ENCODE measurements around the gene CCNT2. TPM values are rescaled to one million over a fixed set of nuclear protein-coding genes. Genes with fewer than 3 reads are reported as not detected.

CCNT2 gene
- total RNA-seq, 1 experiment from 2014 or later, result 41.7 TPM

DNA sequence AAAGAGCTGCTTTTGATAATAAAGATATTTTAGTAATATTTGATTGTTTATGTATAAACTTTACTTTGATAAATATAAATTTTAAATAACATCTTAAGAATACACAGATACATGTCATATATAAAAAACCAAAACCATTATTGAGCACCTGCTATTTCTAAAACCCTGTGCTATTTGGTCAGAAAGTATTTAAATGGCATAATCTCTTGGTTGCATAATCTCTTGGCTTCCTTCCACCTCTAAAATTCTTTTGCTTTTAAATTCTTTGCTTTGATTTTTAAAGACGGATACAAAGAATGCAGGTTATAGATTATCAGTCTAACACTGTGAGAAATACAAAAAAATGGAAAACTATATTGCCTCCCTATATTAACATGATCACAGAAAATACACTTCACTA, 43.3 kb upstream of the CCNT2 start:
- BruUV-seq (replicated peaks), result no TSS peak
- H3K4me1 ChIP-seq (ENCODE audit: insufficient read depth, low read length, poor library complexity, severe bottlenecking), result no peaks in the 10 kb centered on the region
- no peaks in the 10 kb centered on the region for H3K36me3 ChIP-seq (ENCODE audit: insufficient read depth, low read length, poor library complexity, severe bottlenecking)
- intact Hi-C loops (cut with micrococcal nuclease; ENCODE audit: unreplicated experiment), result no loop called here
- no peak overlapping the region for H3K27ac ChIP-seq (ENCODE audit: low read depth, low read length, poor library complexity, severe bottlenecking)
- TF ChIP-seq CTCF (conservative IDR thresholded peaks at IDR 0.05; ENCODE audit: low read depth, low read length) (no peak), EZH2 (IDR thresholded peaks at IDR 0.05; ENCODE audit: borderline replicate concordance, low read depth, low read length, poor library complexity, severe bottlenecking) (no peak)
- no peak overlapping the region for H3K4me3 ChIP-seq (ENCODE audit: low read depth, low read length, poor library complexity, severe bottlenecking)
- H3K27me3 ChIP-seq (replicated peaks; ENCODE audit: insufficient read depth, low read depth, low read length, poor library complexity), result no peaks in the 10 kb centered on the region
- no peak for DNase-seq (ENCODE audit: low spot score)
- H3K9me3 ChIP-seq (ENCODE audit: low read depth, low read length, poor library complexity, severe bottlenecking), result no peaks in the 10 kb centered on the region
- POLR2A ChIA-PET (ENCODE audit: low non-redundant PET), result no interaction called here
- CTCF ChIA-PET, result no interaction called here

DNA sequence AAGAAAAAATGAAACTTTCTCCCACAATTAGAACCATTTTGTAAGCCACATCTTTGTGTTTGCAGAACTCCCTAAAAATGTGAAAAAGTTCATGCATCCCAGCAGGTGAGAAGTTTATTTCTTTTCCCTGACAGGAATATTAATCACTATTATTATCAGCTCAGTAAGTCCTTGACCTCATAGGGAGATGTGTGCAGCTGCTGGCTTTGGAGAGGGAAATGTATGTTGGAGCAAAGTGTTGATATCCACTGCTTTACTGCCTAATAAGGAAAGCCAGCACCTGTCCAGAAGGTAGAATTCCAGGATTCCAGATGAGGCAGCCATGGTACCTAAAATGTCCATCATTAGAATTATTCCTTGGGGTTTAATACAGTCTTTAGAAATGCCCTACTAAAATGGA, 35.8 kb upstream of the CCNT2 start:
- H3K27ac ChIP-seq (ENCODE audit: low read depth, low read length, poor library complexity, severe bottlenecking), result no peak overlapping the region
- no peaks in the 10 kb centered on the region for H3K9me3 ChIP-seq (ENCODE audit: low read depth, low read length, poor library complexity, severe bottlenecking)
- no peak overlapping the region for H3K4me3 ChIP-seq (ENCODE audit: low read depth, low read length, poor library complexity, severe bottlenecking)
- no peak for TF ChIP-seq CTCF (conservative IDR thresholded peaks at IDR 0.05; ENCODE audit: low read depth, low read length)
- TF ChIP-seq EZH2 (IDR thresholded peaks at IDR 0.05; ENCODE audit: borderline replicate concordance, low read depth, low read length, poor library complexity, severe bottlenecking), result no peak
- H3K27me3 ChIP-seq (replicated peaks; ENCODE audit: insufficient read depth, low read depth, low read length, poor library complexity), result no peaks in the 10 kb centered on the region
- ChIA-PET CTCF (no interaction called here), POLR2A (ENCODE audit: low non-redundant PET) (no interaction called here)
- no peak for DNase-seq (ENCODE audit: low spot score)
- no peaks in the 10 kb centered on the region for H3K36me3 ChIP-seq (ENCODE audit: insufficient read depth, low read length, poor library complexity, severe bottlenecking)
- no TSS peak for BruUV-seq (replicated peaks)
- no peaks in the 10 kb centered on the region for H3K4me1 ChIP-seq (ENCODE audit: insufficient read depth, low read length, poor library complexity, severe bottlenecking)
- intact Hi-C loops (cut with micrococcal nuclease; ENCODE audit: unreplicated experiment), result no loop called here

DNA sequence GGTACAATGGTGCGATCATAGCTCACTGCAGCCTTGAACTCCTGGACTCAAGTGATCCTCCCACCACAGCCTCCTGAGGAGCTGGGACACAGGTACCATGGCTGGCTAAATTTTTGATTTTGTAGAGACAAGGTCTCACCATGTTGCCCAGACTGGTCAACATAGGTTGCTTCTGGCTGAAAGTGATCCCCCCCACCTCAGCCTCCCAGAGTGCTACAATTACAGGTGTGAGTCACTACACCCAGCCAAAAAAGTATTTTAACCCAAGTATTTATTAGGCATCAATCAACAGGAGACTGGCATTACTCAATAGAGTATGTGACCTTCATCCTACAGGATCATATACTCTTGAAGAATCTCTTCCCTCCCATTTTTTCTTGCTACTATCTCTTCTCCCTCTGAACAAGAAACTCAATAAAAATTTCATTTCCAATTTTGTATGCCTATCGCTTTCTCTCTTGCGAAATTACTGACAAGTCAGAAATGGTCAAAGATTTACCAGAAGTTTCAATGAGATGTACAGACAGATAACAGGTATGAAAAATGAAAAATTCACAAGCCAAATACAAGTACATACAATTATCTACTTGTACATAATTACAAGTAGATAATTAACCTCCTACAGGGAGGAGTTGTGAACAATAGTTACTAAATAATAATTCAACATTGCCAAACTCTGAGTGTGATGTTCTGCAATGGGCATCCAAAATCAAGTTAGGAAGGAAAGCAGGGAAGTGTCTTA, 34.9 kb upstream of the CCNT2 start:
- no peak for DNase-seq (ENCODE audit: low spot score)
- Histone ChIP-seq H3K9me3 (ENCODE audit: low read depth, low read length, poor library complexity, severe bottlenecking) (no peaks in the 10 kb centered on the region), H3K36me3 (ENCODE audit: insufficient read depth, low read length, poor library complexity, severe bottlenecking) (no peaks in the 10 kb centered on the region), H3K27ac (ENCODE audit: low read depth, low read length, poor library complexity, severe bottlenecking) (no peak overlapping the region), H3K27me3 (replicated peaks; ENCODE audit: insufficient read depth, low read depth, low read length, poor library complexity) (no peaks in the 10 kb centered on the region), H3K4me1 (ENCODE audit: insufficient read depth, low read length, poor library complexity, severe bottlenecking) (no peaks in the 10 kb centered on the region), H3K4me3 (ENCODE audit: low read depth, low read length, poor library complexity, severe bottlenecking) (no peak overlapping the region)
- TF ChIP-seq CTCF (conservative IDR thresholded peaks at IDR 0.05; ENCODE audit: low read depth, low read length), result no peak
- TF ChIP-seq EZH2 (IDR thresholded peaks at IDR 0.05; ENCODE audit: borderline replicate concordance, low read depth, low read length, poor library complexity, severe bottlenecking), result no peak
- intact Hi-C loops (cut with micrococcal nuclease; ENCODE audit: unreplicated experiment), result no loop called here
- ChIA-PET CTCF (no interaction called here), POLR2A (ENCODE audit: low non-redundant PET) (no interaction called here)
- no TSS peak for BruUV-seq (replicated peaks)
